ENCODE measurements around the gene AUTS2. TPM values are rescaled to one million over a fixed set of nuclear protein-coding genes. Genes with fewer than 3 reads are reported as not detected.

AUTS2 gene
- total RNA-seq, 1 experiment from 2014 or later = 256 TPM

- peaks cover 4 to 6% of the 10 kb centered on the region in 2 experiments; a peak in 1 of 5 replicates for H3K9me3 Mint-ChIP-seq
- WGBS (ENCODE audit: extremely low coverage, insufficient read length, low lambda C conversion rate) = no CpG with 5 or more reads among the region's 2 CpGs
- Histone ChIP-seq H3K4me2 (ENCODE audit: insufficient read depth, insufficient read length, low read length) (no peak overlapping the region), H3K14ac (ENCODE audit: insufficient read depth, low read length) (no peak overlapping the region), H2AFZ (ENCODE audit: low read length) (no peak overlapping the region), H4K91ac (ENCODE audit: insufficient read length, low read depth, low read length) (no peak overlapping the region), H4K5ac (ENCODE audit: insufficient read length, low read depth, low read length) (no peak overlapping the region), H3K4me1 (ENCODE audit: insufficient read depth, low read length) (peaks cover 21% of the 10 kb centered on the region), H2BK20ac (ENCODE audit: low read depth, low read length, poor library complexity, severe bottlenecking) (no peak overlapping the region), H3K27me3 (ENCODE audit: insufficient read depth, low read length) (no peaks in the 10 kb centered on the region), H3K9ac (ENCODE audit: extremely low read depth, insufficient read length, low read length) (no peak overlapping the region), H3K4ac (ENCODE audit: low read depth, low read length) (no peak overlapping the region), H2BK15ac (ENCODE audit: low read depth, low read length) (no peak overlapping the region), H3K27ac (ENCODE audit: insufficient read length, low read depth, low read length) (no peak overlapping the region), H2BK120ac (ENCODE audit: low read depth, low read length, poor library complexity, severe bottlenecking) (no peak overlapping the region), H3K79me2 (ENCODE audit: insufficient read depth, low read length) (peaks cover 22% of the 10 kb centered on the region; the same call in 1 of the 2 replicates), H4K8ac (replicated peaks; ENCODE audit: insufficient read length, low read depth, low read length) (no peak overlapping the region), H4K20me1 (ENCODE audit: control insufficient read depth, insufficient read depth, insufficient read length) (no peaks in the 10 kb centered on the region), H3K18ac (ENCODE audit: insufficient read length, low read depth, low read length) (no peak overlapping the region), H2BK5ac (ENCODE audit: insufficient read length, low read length) (no peak overlapping the region), H3K79me1 (ENCODE audit: insufficient read depth, low read depth, low read length, poor library complexity, severe bottlenecking) (peaks cover 13% of the 10 kb centered on the region), H2AK5ac (ENCODE audit: insufficient read length, low read length) (no peak overlapping the region), H3K23me2 (ENCODE audit: insufficient read length, low read depth, low read length, poor library complexity, severe bottlenecking) (peaks cover 2% of the 10 kb centered on the region), H3T11ph (ENCODE audit: low read length) (no peak overlapping the region), H3K23ac (ENCODE audit: insufficient read length, low read depth, low read length) (no peak overlapping the region), H3K56ac (ENCODE audit: insufficient read length, low read depth, low read length) (no peak overlapping the region), H2BK12ac (ENCODE audit: insufficient read length, low read depth, low read length) (no peak overlapping the region), H3K9me3 (ENCODE audit: control insufficient read depth, low read depth, low read length) (no peaks in the 10 kb centered on the region)
- H3K27ac Mint-ChIP-seq = no peak overlapping the region
- TF ChIP-seq, protein P1, sequence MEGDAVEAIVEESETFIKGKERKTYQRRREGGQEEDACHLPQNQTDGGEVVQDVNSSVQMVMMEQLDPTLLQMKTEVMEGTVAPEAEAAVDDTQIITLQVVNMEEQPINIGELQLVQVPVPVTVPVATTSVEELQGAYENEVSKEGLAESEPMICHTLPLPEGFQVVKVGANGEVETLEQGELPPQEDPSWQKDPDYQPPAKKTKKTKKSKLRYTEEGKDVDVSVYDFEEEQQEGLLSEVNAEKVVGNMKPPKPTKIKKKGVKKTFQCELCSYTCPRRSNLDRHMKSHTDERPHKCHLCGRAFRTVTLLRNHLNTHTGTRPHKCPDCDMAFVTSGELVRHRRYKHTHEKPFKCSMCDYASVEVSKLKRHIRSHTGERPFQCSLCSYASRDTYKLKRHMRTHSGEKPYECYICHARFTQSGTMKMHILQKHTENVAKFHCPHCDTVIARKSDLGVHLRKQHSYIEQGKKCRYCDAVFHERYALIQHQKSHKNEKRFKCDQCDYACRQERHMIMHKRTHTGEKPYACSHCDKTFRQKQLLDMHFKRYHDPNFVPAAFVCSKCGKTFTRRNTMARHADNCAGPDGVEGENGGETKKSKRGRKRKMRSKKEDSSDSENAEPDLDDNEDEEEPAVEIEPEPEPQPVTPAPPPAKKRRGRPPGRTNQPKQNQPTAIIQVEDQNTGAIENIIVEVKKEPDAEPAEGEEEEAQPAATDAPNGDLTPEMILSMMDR (conservative IDR thresholded peaks at IDR 0.05) = no peak
- no peak overlapping the region for H3K4me3 Mint-ChIP-seq
- DNase-seq = no peak
- no peaks in the 10 kb centered on the region for H3K27me3 Mint-ChIP-seq (ENCODE audit: low read depth)
- H3K4me1 Mint-ChIP-seq = peaks cover 71 to 92% of the 10 kb centered on the region in 2 experiments
- H3K36me3 Mint-ChIP-seq (ENCODE audit: insufficient read depth in 1 of 3, low read depth in 3 of 3) = peaks cover 16 to 59% (median 50%) of the 10 kb centered on the region in 3 experiments
Measured at GRCh38 chr7:70733090-70733489, 1134.8 kb downstream of the AUTS2 start.

Measured in H9 (cell line).